MV-4-11 (cell line): ENCODE data around the gene ARTN.
A peak's percentile ranks its signal among the peaks of the same experiment; 100 is the strongest.

Source experiments
- DNase-seq: peaks from one replicate; lab custom pipeline; 2025; lab: John Stamatoyannopoulos, UW

Gene ARTN

GRCh38 chr1:43925846-43926245, 7.8 kb upstream of the ARTN start:
- DNase-seq: no peak

DNA sequence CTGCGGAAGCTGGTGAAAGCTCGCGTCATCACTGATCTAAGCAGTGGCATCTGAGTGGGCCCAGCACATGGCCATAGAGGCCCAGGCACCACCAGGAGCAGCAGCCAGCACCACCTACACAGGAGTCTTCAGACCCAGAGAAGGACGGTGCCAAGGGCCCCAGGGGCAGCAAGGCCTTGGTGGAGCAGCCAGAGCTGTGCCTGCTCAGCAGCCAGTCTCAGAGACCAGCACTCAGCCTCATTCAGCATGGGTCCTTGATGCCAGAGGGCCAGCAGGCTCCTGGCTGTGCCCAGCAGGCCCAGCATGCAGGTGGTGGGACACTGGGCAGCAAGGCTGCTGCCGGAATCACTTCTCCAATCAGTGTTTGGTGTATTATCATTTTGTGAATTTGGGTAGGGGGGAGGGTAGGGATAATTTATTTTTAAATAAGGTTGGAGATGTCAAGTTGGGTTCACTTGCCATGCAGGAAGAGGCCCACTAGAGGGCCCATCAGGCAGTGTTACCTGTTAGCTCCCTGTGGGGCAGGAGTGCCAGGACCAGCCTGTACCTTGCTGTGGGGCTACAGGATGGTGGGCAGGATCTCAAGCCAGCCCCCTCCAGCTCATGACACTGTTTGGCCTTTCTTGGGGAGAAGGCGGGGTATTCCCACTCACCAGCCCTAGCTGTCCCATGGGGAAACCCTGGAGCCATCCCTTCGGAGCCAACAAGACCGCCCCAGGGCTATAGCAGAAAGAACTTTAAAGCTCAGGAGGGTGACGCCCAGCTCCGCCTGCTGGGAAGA, 3.2 kb upstream of the ARTN start:
- DNase-seq: no peak

DNA sequence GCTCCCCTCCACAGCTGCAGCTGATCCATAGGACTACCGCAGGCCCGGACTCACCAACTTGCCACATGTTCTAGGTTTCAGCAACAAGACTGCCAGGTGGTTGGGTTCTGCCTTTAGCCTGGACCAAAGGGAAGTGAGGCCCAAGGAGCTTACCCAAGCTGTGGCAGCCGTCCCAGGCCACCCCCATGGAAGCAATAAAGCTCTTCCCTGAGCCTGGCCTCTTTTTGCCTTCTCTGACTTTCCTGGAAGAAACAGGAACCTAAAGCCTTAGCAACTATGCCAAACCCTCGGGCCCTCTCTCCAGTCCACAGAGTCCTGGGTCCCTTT, 2.7 kb upstream of the ARTN start:
- peak; percentile 88 for DNase-seq

DNA sequence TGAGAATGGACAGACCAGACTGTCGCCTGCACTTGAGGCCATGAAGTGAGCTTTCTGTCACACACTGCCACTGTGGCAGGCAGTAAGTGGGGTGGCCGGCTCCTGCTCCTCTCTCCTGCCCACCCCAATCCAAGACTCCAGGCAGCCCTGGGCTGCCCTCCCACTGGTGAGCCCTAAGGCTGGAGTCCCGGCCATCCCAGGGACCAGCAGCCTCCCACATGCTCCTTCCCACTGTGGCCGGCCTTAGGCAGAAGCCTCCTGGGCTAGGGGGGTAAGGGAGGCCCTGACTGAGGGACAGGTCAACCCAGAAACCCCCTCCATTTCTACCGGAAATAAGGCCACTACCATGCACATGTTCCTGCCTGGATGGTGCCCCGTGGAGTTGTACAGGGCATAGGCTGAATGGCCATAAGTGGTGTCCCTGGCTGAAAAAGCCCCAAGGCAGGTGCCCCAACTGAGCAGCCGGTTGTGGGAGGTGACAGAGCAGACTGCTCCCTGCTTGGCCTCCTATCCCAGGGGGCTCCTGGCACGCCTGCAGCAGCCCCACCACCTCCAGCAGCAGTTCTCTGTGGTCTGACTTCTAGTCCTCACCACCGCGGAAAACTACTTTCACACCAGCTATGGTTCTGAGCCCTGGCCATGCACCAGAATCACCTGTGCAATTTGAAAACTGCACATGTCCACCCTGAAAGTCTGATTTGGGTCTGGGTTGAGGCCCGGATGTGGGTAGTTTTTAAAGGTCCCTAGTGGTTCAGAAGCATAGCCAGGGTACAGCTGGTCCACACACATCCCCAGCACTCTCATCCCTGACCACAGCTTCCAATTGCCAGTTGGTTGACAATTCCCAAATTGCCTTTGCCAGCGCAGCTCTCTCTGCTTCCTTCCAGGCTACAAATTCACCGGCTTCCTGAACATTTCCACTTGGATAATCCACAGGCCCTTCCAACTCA, 1.6 kb upstream of the ARTN start:
- DNase-seq: no peak

DNA sequence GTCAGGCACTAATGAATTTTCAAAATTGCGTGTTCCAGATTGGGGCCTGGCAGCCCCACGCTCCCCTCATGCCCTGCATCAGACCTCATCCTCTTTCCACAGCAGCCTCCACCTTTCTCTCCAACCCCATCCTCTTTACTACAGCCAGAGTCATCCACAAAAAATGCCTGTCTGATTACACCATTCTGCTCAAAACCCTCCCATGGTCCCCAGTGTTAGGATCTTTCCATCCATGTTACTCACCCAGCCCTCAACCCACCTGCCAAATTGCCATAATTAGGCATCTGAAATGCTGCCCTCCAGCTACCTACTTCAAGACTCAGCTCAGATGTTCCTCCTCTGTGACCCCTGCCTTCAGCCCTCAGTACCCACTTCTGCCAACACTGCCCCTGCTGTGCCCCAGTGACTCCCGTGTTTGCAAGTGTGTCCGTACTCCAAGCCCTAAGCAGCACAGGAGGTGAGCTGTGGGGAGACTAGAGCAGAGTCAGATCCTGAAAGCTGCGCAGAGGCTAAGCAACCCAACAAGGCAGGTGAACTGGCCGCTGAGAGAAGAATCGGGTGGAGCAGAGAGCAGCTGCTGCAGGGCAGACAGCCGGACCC, 715 bp upstream of the ARTN start:
- peak; percentile 37 for DNase-seq

- DNase-seq: peak; percentile 67
These were observed 742 bp downstream of the ARTN start for GRCh38 chr1:43934101-43934985.

GRCh38 chr1:43934986-43935324, 1.4 kb downstream of the ARTN start:
- DNase-seq: no peak

GRCh38 chr1:43935711-43936427, 2.3 kb downstream of the ARTN start:
- DNase-seq: no peak

DNA sequence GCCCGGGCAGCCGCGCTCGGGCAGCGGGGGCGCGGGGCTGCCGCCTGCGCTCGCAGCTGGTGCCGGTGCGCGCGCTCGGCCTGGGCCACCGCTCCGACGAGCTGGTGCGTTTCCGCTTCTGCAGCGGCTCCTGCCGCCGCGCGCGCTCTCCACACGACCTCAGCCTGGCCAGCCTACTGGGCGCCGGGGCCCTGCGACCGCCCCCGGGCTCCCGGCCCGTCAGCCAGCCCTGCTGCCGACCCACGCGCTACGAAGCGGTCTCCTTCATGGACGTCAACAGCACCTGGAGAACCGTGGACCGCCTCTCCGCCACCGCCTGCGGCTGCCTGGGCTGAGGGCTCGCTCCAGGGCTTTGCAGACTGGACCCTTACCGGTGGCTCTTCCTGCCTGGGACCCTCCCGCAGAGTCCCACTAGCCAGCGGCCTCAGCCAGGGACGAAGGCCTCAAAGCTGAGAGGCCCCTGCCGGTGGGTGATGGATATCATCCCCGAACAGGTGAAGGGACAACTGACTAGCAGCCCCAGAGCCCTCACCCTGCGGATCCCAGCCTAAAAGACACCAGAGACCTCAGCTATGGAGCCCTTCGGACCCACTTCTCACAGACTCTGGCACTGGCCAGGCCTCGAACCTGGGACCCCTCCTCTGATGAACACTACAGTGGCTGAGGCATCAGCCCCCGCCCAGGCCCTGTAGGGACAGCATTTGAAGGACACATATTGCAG, 3.0 kb downstream of the ARTN start:
- peak; percentile 38 for DNase-seq

GRCh38 chr1:43937179-43937865, 3.7 kb downstream of the ARTN start:
- no peak for DNase-seq

DNA sequence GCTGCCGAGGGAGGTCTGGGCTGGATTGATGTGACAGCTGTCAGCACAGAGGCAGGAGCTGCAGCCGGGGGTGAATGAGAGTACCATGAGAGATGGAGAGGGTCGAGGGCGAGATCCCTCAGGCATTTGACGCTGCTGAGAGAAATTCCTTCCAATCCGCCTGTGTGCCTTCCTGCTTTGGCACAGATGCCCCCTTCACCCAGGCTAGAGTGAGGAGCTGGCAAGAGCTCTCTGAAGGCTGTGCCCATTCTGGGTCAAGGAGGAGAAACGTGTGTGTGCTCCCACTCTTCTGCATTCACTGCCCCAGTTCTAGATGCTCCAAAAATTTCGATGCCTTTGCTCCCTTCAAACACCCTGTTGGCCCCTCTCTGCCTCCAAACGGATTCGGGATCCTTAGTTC, 4.8 kb downstream of the ARTN start:
- DNase-seq: no peak

- DNase-seq: no peak
These were observed 5.4 kb downstream of the ARTN start for GRCh38 chr1:43938892-43939587.

DNA sequence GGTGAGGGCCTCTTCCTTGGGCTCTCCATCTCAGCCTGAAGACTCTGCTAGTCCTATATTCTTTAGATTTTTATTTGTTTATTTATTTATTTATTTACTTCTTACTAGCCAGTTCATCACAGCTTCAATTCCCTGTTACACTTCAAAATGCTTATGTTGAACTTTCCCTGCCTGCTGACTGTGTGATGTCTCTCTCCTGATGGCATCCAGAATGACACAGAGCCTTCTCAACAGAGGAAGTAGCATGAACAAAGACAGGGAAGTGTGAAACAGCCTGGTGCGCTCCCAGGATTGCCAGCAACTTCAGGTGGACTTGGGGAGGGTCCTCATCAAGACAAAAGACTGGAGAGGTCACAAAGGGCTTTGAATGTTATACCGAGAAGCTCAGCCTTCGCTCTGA, 8.8 kb downstream of the ARTN start:
- no peak for DNase-seq

DNA sequence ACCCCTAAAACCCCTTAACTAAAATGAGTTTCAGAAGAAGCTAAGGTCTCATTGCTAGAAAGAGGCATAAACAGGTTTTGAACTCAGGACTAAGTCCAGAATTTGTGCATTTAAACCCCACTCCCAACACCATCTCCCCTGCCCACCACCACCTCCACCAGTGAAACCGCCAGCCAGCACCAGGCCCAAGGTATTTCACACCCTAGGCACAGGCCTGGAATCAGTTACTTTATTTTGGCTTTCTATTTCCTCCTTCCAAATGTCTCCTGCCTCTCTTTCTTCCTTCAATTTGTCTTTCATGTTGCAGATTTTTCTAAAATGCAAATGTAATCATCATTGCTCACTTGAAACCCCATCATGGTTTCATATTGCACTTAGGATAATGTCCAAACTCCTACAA, 11.3 kb downstream of the ARTN start:
- no peak for DNase-seq

DNA sequence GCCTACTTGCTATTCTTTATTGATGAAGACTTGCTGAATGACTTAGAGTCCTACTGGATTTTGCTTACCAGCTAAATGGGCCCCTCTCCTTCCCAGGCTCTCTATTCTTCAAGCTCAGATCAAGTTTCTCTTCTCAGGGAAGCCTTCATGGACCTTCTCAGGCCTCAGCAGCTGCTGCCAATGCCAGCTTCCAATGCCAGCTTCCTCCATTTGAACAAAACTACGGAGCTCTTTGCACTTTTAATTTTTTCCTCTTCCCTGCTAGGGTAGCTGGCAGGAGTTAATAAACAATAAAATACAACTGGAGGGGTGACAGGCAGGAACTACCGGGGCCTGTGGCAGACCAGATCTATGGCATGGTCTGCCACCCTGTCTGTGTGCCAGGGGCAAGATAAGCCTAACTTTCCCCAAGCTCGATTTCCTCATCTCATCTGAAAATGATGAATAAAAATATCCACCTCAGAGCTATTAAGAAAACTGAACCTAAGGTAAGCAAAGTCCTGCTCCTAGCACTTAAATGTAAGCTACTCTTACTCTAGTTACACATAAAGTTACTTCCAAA, 12.2 kb downstream of the ARTN start:
- no peak for DNase-seq

- peak; percentile 92 for DNase-seq
These were observed 12.8 kb downstream of the ARTN start, which contains the start of gene IPO13 for GRCh38 chr1:43946236-43947060. TSS of gene IPO13 (plus strand) at chr1:43946950. CDS start at chr1:43947601, 651 bp downstream.

GRCh38 chr1:43947061-43947873, 13.7 kb downstream of the ARTN start:
- no peak for DNase-seq
